SK-N-SH (cell line): ENCODE measurements around the gene CCSER1. TPM values are rescaled to one million over a fixed set of nuclear protein-coding genes. Genes with fewer than 3 reads are reported as not detected.

Experiments
- CTCF ChIA-PET: fragments of 300-600, 350-600 bp; formaldehyde crosslinking; extraction: SDS; loops from one replicate; lab custom pipeline; 2021; lab: Yijun Ruan, JAX
- POLR2A ChIA-PET: fragments of 350-600 bp; sonication (Branson Sonifier 250); formaldehyde crosslinking; extraction: SDS; loops from one replicate; lab custom pipeline; 2020; ENCODE audit warnings: antibody characterized with exemption, inconsistent platforms; lab: Yijun Ruan, JAX
- DNase-seq: peaks from one replicate; pipeline ENCODE4 v3.0.0; 2012
- H2AFZ ChIP-seq: fragments of 200-600 bp; sonication (generic); 2 replicates; pipeline ENCODE4 v1.8.1; 2016; ENCODE audit warnings: antibody characterized with exemption, mild to moderate bottlenecking, low read depth
- H3F3A ChIP-seq: fragments of 200-600 bp; sonication (generic); replicated peaks from 2 replicates; pipeline ENCODE3; 2016; ENCODE audit warnings: antibody characterized with exemption, mild to moderate bottlenecking; ENCODE audit not compliant: insufficient read depth
- H3K27ac ChIP-seq, 2 experiments: fragments of 200-500 bp in 1 of 2; fragments of 200-600 bp in 1 of 2; sonication (Bioruptor generic) in 1 of 2; sonication (generic), shearing (Covaris generic) in 1 of 2; 2 replicates each; pipeline versions ENCODE4 v1.5.1 to v1.6.1; 2014 to 2016; ENCODE audit warnings: low read depth in 2 of 2, inconsistent platforms in 1 of 2, low read length in 1 of 2, mild to moderate bottlenecking in 1 of 2, mixed read lengths in 1 of 2
- H3K27me3 ChIP-seq: fragments of 200-600 bp; sonication (generic), shearing (Covaris generic); 2 replicates; pipeline ENCODE4 v1.6.1; 2016; ENCODE audit warnings: mixed run types; ENCODE audit not compliant: insufficient read depth
- H3K36me3 ChIP-seq, 2 experiments: fragments of 200-500 bp in 1 of 2; fragments of 200-600 bp in 1 of 2; sonication (Bioruptor generic) in 1 of 2; sonication (generic) in 1 of 2; replicated peaks in 1 of 2; 2 replicates each; pipeline versions ENCODE3 to v1.5.1; 2014 to 2016; ENCODE audit warnings: low read length in 1 of 2, mild to moderate bottlenecking in 1 of 2; ENCODE audit not compliant: insufficient read depth in 2 of 2, control insufficient read depth in 1 of 2
- H3K4me1 ChIP-seq, 2 experiments: fragments of 200-500 bp in 1 of 2; fragments of 200-600 bp in 1 of 2; sonication (Bioruptor generic) in 1 of 2; sonication (generic), shearing (Covaris generic) in 1 of 2; 2 replicates each; pipeline versions ENCODE4 v1.5.1 to v1.6.1; 2014 to 2016; ENCODE audit warnings: low read depth in 1 of 2, low read length in 1 of 2, mixed run types in 1 of 2; ENCODE audit not compliant: insufficient read depth in 2 of 2, control insufficient read depth in 1 of 2
- H3K4me2 ChIP-seq: fragments of 200-600 bp; sonication (generic), shearing (Covaris generic); 2 replicates; pipeline ENCODE4 v1.6.1; 2017; ENCODE audit warnings: mixed run types
- H3K4me3 ChIP-seq, 2 experiments: fragments of 200-500 bp in 1 of 2; fragments of 200-600 bp in 1 of 2; sonication (Bioruptor generic) in 1 of 2; sonication (generic), shearing (Covaris generic) in 1 of 2; 2 replicates each; pipeline versions ENCODE4 v1.5.1 to v1.8.1; 2014 to 2016; ENCODE audit warnings: low read depth in 2 of 2, inconsistent platforms in 1 of 2, low read length in 1 of 2, mild to moderate bottlenecking in 1 of 2, mixed read lengths in 1 of 2, moderate library complexity in 1 of 2
- H3K79me2 ChIP-seq: fragments of 200-600 bp; sonication (generic); 2 replicates; pipeline ENCODE4 v1.8.1; 2017; ENCODE audit warnings: mild to moderate bottlenecking; ENCODE audit not compliant: insufficient read depth
- H3K9ac ChIP-seq: fragments of 200-600 bp; sonication (generic); 2 replicates; pipeline ENCODE4 v1.6.1; 2017; ENCODE audit warnings: mixed run types
- H3K9me2 ChIP-seq: fragments of 200-600 bp; sonication (generic); 2 replicates; pipeline ENCODE4 v1.6.1; 2017; ENCODE audit warnings: mixed run types
- H3K9me3 ChIP-seq: fragments of 200-600 bp; sonication (generic); 2 replicates; pipeline ENCODE4 v1.6.1; 2017; ENCODE audit warnings: mixed run types, mild to moderate bottlenecking, moderate library complexity
- H4K20me1 ChIP-seq: fragments of 200-600 bp; sonication (generic); 2 replicates; pipeline ENCODE4 v1.6.1; 2017; ENCODE audit warnings: mild to moderate bottlenecking, mixed run types; ENCODE audit not compliant: insufficient read depth
- CHD2 ChIP-seq: fragments of 150-350 bp; IDR thresholded peaks from 2 replicates; pipeline ENCODE4 v1.6.1; 2018; ENCODE audit warnings: low read length; ENCODE audit not compliant: partially characterized antibody
- ELF1 ChIP-seq: IDR thresholded peaks from 2 replicates; pipeline ENCODE4 v1.4.0; 2012
- EP300 ChIP-seq, 2 experiments: IDR thresholded peaks; 2 replicates each; pipeline versions ENCODE4 v1.4.0 to v1.6.1; 2012; ENCODE audit warnings: borderline replicate concordance in 1 of 2, low read depth in 1 of 2, low read length in 1 of 2
- FOSL2 ChIP-seq: IDR thresholded peaks from 2 replicates; pipeline ENCODE4 v1.4.0; 2012; ENCODE audit warnings: low read depth, mild to moderate bottlenecking, moderate library complexity, borderline replicate concordance
- FOXJ3 ChIP-seq: sonication (generic); formaldehyde crosslinking; IDR thresholded peaks from 2 replicates; pipeline ENCODE4 v1.5.1; 2020; ENCODE audit warnings: mild to moderate bottlenecking, missing genetic modification reagents
- GABPA ChIP-seq: IDR thresholded peaks from 2 replicates; pipeline ENCODE4 v1.4.0; 2012; ENCODE audit warnings: low read depth, mild to moderate bottlenecking
- GATA2 ChIP-seq: sonication (generic); formaldehyde crosslinking; IDR thresholded peaks from 2 replicates; pipeline ENCODE4 v1.5.0; 2020; ENCODE audit warnings: mild to moderate bottlenecking, missing genetic modification reagents
- NRF1 ChIP-seq: IDR thresholded peaks from 2 replicates; pipeline ENCODE4 v1.6.1; 2012; ENCODE audit warnings: low read depth, mild to moderate bottlenecking, low read length
- POLR2AphosphoS5 ChIP-seq: IDR thresholded peaks from 2 replicates; pipeline ENCODE4 v1.6.1; 2012; ENCODE audit warnings: low read depth, low read length
- RAD21 ChIP-seq: IDR thresholded peaks from 2 replicates; pipeline ENCODE4 v1.6.1; 2012; ENCODE audit warnings: mild to moderate bottlenecking, low read length
- RFX5 ChIP-seq: IDR thresholded peaks from 2 replicates; pipeline ENCODE4 v1.6.1; 2012; ENCODE audit warnings: mild to moderate bottlenecking, improper control_type of control experiment, low read length
- RXRA ChIP-seq: IDR thresholded peaks from 2 replicates; pipeline ENCODE4 v1.4.0; 2012; ENCODE audit warnings: low read depth, mild to moderate bottlenecking, borderline replicate concordance
- SMC3 ChIP-seq: IDR thresholded peaks from 2 replicates; pipeline ENCODE4 v1.6.1; 2012; ENCODE audit warnings: low read depth, low read length, improper control_type of control experiment
- TCF12 ChIP-seq: IDR thresholded peaks from 2 replicates; pipeline ENCODE4 v1.4.0; 2012
- TEAD4 ChIP-seq: IDR thresholded peaks from 2 replicates; pipeline ENCODE4 v1.4.0; 2012; ENCODE audit warnings: mild to moderate bottlenecking, borderline replicate concordance; ENCODE audit not compliant: insufficient read depth
- YY1 ChIP-seq: IDR thresholded peaks from 2 replicates; pipeline ENCODE4 v1.4.0; 2012; ENCODE audit warnings: low read depth, mild to moderate bottlenecking
- WGBS: methylation state at CpG from one replicate; pipeline ENCODE4 v1.1.6; 2017; ENCODE audit warnings: low lambda C conversion rate; 5-methylcytosine and 5-hydroxymethylcytosine counted together
- polyA plus RNA-seq, 3 experiments: library from polyadenylated mRNA; depleted of rRNA; stranded (reverse); fragments of >200 nt; gene quantifications; 2 replicates each; pipeline ENCODE4 v1.2.3, GENCODE V29; 2012
- TF ChIP-seq, protein P1 (sequence below): fragments of 150-350 bp; IDR thresholded peaks from 2 replicates; pipeline ENCODE4 v1.6.1; 2016; ENCODE audit warnings: mild to moderate bottlenecking, low read depth, low read length
- TF ChIP-seq, protein P2 (sequence below): IDR thresholded peaks from 2 replicates; pipeline ENCODE4 v1.6.1; 2012; ENCODE audit warnings: mild to moderate bottlenecking, low read depth, low read length, moderate library complexity
- TF ChIP-seq, protein P3 (sequence below): IDR thresholded peaks from 2 replicates; pipeline ENCODE4 v1.4.0; 2012; ENCODE audit warnings: low read depth, borderline replicate concordance
- TF ChIP-seq, protein P4 (sequence below): fragments of 200-600 bp; sonication (generic); IDR thresholded peaks from 2 replicates; pipeline ENCODE4 v1.6.1; 2017; ENCODE audit warnings: antibody characterized with exemption, mild to moderate bottlenecking, moderate library complexity

CCSER1 gene
- polyA plus RNA-seq, 1 of the 3 experiments (the other 2 are of a cell fraction), result 0.05 TPM

- no peaks in the 10 kb centered on the region for H3K79me2 ChIP-seq
- peaks cover 0 to 4% of the 10 kb centered on the region in 2 experiments; a peak in 2 of 4 replicates for H3K4me1 ChIP-seq
- no peak overlapping the region; a peak in 1 of 4 replicates for H3K27ac ChIP-seq
- H3K27me3 ChIP-seq, result no peaks in the 10 kb centered on the region
- H3K4me3 ChIP-seq, result no peak overlapping the region
- no peaks in the 10 kb centered on the region for H3K9me3 ChIP-seq
- H3K9me2 ChIP-seq, result no peaks in the 10 kb centered on the region
- TF ChIP-seq TCF12 (no peak), RXRA (no peak), ELF1 (no peak), EP300 (IDR thresholded peaks at IDR 0.05; ENCODE audit: borderline replicate concordance in 1 of 2, low read depth in 1 of 2, low read length in 1 of 2) (no peak), SMC3 (no peak), CHD2 (no peak), TEAD4 (no peak), GATA2 (CRISPR knock-in tag) (no peak), RAD21 (no peak), FOXJ3 (CRISPR knock-in tag) (no peak), GABPA (no peak), YY1 (no peak), RFX5 (no peak), FOSL2 (no peak), POLR2AphosphoS5 (no peak), NRF1 (no peak)
- TF ChIP-seq, protein P1, sequence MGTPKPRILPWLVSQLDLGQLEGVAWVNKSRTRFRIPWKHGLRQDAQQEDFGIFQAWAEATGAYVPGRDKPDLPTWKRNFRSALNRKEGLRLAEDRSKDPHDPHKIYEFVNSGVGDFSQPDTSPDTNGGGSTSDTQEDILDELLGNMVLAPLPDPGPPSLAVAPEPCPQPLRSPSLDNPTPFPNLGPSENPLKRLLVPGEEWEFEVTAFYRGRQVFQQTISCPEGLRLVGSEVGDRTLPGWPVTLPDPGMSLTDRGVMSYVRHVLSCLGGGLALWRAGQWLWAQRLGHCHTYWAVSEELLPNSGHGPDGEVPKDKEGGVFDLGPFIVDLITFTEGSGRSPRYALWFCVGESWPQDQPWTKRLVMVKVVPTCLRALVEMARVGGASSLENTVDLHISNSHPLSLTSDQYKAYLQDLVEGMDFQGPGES, result no peak
- TF ChIP-seq, protein P2, sequence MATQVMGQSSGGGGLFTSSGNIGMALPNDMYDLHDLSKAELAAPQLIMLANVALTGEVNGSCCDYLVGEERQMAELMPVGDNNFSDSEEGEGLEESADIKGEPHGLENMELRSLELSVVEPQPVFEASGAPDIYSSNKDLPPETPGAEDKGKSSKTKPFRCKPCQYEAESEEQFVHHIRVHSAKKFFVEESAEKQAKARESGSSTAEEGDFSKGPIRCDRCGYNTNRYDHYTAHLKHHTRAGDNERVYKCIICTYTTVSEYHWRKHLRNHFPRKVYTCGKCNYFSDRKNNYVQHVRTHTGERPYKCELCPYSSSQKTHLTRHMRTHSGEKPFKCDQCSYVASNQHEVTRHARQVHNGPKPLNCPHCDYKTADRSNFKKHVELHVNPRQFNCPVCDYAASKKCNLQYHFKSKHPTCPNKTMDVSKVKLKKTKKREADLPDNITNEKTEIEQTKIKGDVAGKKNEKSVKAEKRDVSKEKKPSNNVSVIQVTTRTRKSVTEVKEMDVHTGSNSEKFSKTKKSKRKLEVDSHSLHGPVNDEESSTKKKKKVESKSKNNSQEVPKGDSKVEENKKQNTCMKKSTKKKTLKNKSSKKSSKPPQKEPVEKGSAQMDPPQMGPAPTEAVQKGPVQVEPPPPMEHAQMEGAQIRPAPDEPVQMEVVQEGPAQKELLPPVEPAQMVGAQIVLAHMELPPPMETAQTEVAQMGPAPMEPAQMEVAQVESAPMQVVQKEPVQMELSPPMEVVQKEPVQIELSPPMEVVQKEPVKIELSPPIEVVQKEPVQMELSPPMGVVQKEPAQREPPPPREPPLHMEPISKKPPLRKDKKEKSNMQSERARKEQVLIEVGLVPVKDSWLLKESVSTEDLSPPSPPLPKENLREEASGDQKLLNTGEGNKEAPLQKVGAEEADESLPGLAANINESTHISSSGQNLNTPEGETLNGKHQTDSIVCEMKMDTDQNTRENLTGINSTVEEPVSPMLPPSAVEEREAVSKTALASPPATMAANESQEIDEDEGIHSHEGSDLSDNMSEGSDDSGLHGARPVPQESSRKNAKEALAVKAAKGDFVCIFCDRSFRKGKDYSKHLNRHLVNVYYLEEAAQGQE, result no peak
- TF ChIP-seq, protein P3, sequence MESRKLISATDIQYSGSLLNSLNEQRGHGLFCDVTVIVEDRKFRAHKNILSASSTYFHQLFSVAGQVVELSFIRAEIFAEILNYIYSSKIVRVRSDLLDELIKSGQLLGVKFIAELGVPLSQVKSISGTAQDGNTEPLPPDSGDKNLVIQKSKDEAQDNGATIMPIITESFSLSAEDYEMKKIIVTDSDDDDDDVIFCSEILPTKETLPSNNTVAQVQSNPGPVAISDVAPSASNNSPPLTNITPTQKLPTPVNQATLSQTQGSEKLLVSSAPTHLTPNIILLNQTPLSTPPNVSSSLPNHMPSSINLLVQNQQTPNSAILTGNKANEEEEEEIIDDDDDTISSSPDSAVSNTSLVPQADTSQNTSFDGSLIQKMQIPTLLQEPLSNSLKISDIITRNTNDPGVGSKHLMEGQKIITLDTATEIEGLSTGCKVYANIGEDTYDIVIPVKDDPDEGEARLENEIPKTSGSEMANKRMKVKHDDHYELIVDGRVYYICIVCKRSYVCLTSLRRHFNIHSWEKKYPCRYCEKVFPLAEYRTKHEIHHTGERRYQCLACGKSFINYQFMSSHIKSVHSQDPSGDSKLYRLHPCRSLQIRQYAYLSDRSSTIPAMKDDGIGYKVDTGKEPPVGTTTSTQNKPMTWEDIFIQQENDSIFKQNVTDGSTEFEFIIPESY, result no peak
- TF ChIP-seq, protein P4, sequence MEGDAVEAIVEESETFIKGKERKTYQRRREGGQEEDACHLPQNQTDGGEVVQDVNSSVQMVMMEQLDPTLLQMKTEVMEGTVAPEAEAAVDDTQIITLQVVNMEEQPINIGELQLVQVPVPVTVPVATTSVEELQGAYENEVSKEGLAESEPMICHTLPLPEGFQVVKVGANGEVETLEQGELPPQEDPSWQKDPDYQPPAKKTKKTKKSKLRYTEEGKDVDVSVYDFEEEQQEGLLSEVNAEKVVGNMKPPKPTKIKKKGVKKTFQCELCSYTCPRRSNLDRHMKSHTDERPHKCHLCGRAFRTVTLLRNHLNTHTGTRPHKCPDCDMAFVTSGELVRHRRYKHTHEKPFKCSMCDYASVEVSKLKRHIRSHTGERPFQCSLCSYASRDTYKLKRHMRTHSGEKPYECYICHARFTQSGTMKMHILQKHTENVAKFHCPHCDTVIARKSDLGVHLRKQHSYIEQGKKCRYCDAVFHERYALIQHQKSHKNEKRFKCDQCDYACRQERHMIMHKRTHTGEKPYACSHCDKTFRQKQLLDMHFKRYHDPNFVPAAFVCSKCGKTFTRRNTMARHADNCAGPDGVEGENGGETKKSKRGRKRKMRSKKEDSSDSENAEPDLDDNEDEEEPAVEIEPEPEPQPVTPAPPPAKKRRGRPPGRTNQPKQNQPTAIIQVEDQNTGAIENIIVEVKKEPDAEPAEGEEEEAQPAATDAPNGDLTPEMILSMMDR, result no peak
- TF ChIP-seq, all 33 proteins: peak for 0
- no peak overlapping the region for H2AFZ ChIP-seq
- POLR2A ChIA-PET, result no interaction called here
- H4K20me1 ChIP-seq, result no peaks in the 10 kb centered on the region
- no peak for DNase-seq
- 69% methylated on average over 3 of the region's 3 CpGs for WGBS
- H3K9ac ChIP-seq, result no peak overlapping the region
- no peaks in the 10 kb centered on the region for H3K36me3 ChIP-seq
- CTCF ChIA-PET, result no interaction called here
- H3F3A ChIP-seq, result no peaks in the 10 kb centered on the region
- H3K4me2 ChIP-seq, result no peak overlapping the region
These were observed 1155.0 kb downstream of the CCSER1 start for GRCh38 chr4:91282217-91282616.
